Left lung (tissue), 10 donors: Measurements from ENCODE around the gene CAMTA1. TPM values are rescaled to one million over a fixed set of nuclear protein-coding genes. Genes with fewer than 3 reads are reported as not detected.
A peak's percentile ranks its signal among the peaks of the same experiment; 100 is the strongest.

Experiments used
- ATAC-seq: fragments of 200-7000 bp; cut with Tn5 transposase; one replicate; pipeline ENCODE4 v1.9.1; 2020; ENCODE audit warnings: moderate library complexity
- DNase-seq, 4 donors: peaks; one replicate each; pipeline ENCODE4 v3.0.0-alpha.2; 2013 to 2020
- H3K27ac ChIP-seq, 2 donors: fragments of 200-600 bp; sonication (generic) in 1 of 2; one replicate each; pipeline versions ENCODE4 v1.5.0 to v1.8.0; 2020 to 2021
- H3K27me3 ChIP-seq, 2 donors: fragments of 200-600 bp; sonication (generic) in 1 of 2; one replicate each; pipeline versions ENCODE4 v1.5.0 to v1.8.0; 2020 to 2021
- H3K36me3 ChIP-seq, 2 donors: fragments of 200-600 bp; sonication (generic) in 1 of 2; one replicate each; pipeline versions ENCODE4 v1.5.0 to v1.8.0; 2020 to 2021
- H3K4me1 ChIP-seq, 2 donors: fragments of 200-600 bp; one replicate each; pipeline ENCODE4 v1.8.0; 2021
- H3K4me3 ChIP-seq, 2 donors: fragments of 200-600 bp; sonication (generic) in 1 of 2; one replicate each; pipeline versions ENCODE4 v1.5.0 to v1.8.0; 2020 to 2021; ENCODE audit warnings: mild to moderate bottlenecking in 1 of 2
- H3K9me3 ChIP-seq, 2 donors: fragments of 200-600 bp; sonication (generic) in 1 of 2; one replicate each; pipeline versions ENCODE4 v1.5.0 to v1.8.0; 2020 to 2021
- intact Hi-C, 2 donors: fragments of 100-400 bp; cut with DNase I; formaldehyde crosslinking; loops; one replicate each; pipeline versions ENCODE4 v1.11.2 to v1.14.2; 2022
- polyA plus RNA-seq, 6 donors: library from polyadenylated mRNA; unstranded; fragments of 120-200 nt; gene quantifications; one replicate each; pipeline ENCODE4 v1.2.1, GENCODE V29; 2013; ENCODE audit not compliant: insufficient read length in 6 of 6
- total RNA-seq, 2 donors: library from RNA; stranded (reverse); fragmentation: NEBNext Ultra II Directional; extraction: Animal tissue kit (Norgen Biotek cat#: 25700); gene quantifications; one replicate each; pipeline ENCODE4 v1.2.1, GENCODE V29; 2021
- TF ChIP-seq, protein P1 (sequence below), 2 donors: fragments of 200-600 bp; sonication (generic) in 1 of 2; IDR thresholded peaks; one replicate each; pipeline versions ENCODE4 v1.5.0 to v1.8.0; 2021; ENCODE audit warnings: antibody characterized with exemption in 2 of 2
- donor health status: DM: no; HTN: yes; CAD: no.
- donor health status: DM: no; HTN: no; CAD: no.

CAMTA1 gene
- total and polyA plus RNA-seq, 8 donors, result 42.7 to 69.1 (median 49.4) TPM

DNA sequence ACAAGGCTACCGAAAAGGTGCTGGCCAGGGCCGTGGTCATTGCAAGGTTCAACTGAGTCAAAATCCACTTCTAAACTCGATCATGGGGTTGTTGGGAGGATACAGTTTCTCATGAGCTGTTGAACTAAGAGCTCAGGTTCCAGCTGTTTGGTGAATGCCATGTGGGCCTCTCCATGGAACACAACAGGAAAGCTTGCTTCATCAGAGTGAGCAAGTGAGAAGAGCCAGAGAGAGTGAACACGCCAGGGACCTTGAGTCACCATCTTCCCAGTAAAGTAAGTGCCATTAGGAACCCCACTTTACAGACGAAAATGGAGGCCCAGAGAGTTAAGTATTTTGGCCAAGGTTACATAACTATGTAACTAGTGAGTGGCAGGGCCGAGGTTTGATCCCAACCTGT lies 510.7 kb downstream of the CAMTA1 start:
- DNase-seq, result no peak
- Histone ChIP-seq H3K27me3 (peaks cover 0 to 15% of the 10 kb centered on the region in 2 donors), H3K27ac (no peak overlapping the region), H3K4me1 (no peaks in the 10 kb centered on the region), H3K36me3 (no peaks in the 10 kb centered on the region), H3K9me3 (peaks cover 0 to 9% of the 10 kb centered on the region in 2 donors), H3K4me3 (no peak overlapping the region)
- ATAC-seq, result no peak
- intact Hi-C loops, result no loop called here
- TF ChIP-seq, protein P1, sequence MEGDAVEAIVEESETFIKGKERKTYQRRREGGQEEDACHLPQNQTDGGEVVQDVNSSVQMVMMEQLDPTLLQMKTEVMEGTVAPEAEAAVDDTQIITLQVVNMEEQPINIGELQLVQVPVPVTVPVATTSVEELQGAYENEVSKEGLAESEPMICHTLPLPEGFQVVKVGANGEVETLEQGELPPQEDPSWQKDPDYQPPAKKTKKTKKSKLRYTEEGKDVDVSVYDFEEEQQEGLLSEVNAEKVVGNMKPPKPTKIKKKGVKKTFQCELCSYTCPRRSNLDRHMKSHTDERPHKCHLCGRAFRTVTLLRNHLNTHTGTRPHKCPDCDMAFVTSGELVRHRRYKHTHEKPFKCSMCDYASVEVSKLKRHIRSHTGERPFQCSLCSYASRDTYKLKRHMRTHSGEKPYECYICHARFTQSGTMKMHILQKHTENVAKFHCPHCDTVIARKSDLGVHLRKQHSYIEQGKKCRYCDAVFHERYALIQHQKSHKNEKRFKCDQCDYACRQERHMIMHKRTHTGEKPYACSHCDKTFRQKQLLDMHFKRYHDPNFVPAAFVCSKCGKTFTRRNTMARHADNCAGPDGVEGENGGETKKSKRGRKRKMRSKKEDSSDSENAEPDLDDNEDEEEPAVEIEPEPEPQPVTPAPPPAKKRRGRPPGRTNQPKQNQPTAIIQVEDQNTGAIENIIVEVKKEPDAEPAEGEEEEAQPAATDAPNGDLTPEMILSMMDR (IDR thresholded peaks at IDR 0.05), result no peak

DNA sequence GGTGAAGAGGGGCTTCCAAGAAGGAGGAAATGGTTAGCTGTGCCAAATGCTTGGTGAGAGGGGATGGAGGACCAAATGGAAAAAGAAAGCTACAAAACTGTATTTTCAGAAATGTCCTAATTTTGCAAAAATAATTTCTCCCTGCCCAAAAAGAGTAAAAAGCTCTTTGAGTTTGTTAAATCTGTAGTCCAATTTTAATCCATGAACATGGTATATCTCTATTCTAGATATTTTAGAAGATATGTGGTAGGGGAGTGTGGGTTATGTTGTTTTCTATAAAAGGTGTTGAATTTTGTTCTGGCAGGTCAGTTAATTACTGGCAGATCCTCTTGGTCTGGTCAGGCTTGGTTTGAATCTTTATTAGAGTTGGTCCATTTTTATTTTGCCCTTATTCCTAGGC lies 511.7 kb downstream of the CAMTA1 start:
- peaks cover 0 to 15% of the 10 kb centered on the region in 2 donors for H3K27me3 ChIP-seq
- H3K36me3 ChIP-seq, result no peaks in the 10 kb centered on the region
- H3K4me1 ChIP-seq, result no peaks in the 10 kb centered on the region
- TF ChIP-seq, protein P1 (IDR thresholded peaks at IDR 0.05), result no peak
- intact Hi-C loops, result no loop called here
- no peak overlapping the region for H3K27ac ChIP-seq
- H3K4me3 ChIP-seq, result no peak overlapping the region
- ATAC-seq (no peak), DNase-seq (no peak)
- H3K9me3 ChIP-seq, result peaks cover 0 to 9% of the 10 kb centered on the region in 2 donors

DNA sequence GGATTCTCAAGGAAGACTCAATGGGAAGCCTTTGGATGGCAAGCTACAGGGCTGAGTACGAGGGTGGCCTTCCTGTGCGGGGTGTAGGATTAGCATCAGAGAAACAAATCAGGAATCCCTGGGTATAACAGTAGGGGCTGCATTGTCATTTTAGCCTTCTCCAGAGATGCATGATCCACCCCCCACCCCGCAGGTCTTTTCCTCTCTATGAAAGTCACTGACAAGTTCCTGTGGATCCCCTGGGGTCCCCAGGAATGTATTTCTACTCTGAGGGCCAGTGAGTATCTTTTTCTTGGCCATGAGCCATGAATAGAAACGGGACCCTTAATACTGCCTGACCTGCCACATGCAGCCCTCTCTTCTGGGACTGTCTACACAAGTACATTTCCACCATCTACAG lies 512.9 kb downstream of the CAMTA1 start:
- Histone ChIP-seq H3K36me3 (no peaks in the 10 kb centered on the region), H3K9me3 (peaks cover 0 to 9% of the 10 kb centered on the region in 2 donors), H3K27me3 (peaks cover 0 to 12% of the 10 kb centered on the region in 2 donors), H3K27ac (peak overlapping the region in 1 of 2 donors; percentile 77), H3K4me1 (no peaks in the 10 kb centered on the region), H3K4me3 (no peak overlapping the region)
- no peak for ATAC-seq
- TF ChIP-seq, protein P1 (IDR thresholded peaks at IDR 0.05), result no peak
- intact Hi-C loops, result no loop called here
- DNase-seq, result no peak

DNA sequence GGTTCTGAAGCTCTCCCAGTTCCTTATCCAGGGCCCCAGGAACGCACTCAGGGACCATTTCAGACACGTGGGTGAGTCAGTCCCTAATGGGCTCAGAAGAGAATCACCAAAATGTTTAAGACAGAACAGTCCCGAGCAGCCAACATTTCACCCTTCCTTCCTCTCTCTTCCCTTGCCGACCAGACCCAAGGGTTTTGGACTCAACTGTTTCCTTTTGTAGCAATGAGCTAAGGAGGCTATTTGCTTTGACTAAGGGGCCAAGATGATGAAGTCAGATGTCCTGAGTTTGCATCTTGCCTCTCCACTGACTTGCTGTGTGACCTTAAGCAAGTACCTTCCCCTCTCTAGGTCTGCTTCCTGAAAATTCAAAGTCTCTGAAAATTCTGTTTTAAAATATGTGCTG lies 513.5 kb downstream of the CAMTA1 start:
- DNase-seq (no peak), ATAC-seq (peak; percentile 18)
- Histone ChIP-seq H3K27ac (peak overlapping the region; percentile 50 to 77), H3K4me1 (no peaks in the 10 kb centered on the region), H3K27me3 (peaks cover 0 to 14% of the 10 kb centered on the region in 2 donors), H3K36me3 (no peaks in the 10 kb centered on the region), H3K4me3 (no peak overlapping the region), H3K9me3 (peaks cover 0 to 9% of the 10 kb centered on the region in 2 donors)
- TF ChIP-seq, protein P1 (IDR thresholded peaks at IDR 0.05), result no peak
- intact Hi-C loops, result no loop called here

DNA sequence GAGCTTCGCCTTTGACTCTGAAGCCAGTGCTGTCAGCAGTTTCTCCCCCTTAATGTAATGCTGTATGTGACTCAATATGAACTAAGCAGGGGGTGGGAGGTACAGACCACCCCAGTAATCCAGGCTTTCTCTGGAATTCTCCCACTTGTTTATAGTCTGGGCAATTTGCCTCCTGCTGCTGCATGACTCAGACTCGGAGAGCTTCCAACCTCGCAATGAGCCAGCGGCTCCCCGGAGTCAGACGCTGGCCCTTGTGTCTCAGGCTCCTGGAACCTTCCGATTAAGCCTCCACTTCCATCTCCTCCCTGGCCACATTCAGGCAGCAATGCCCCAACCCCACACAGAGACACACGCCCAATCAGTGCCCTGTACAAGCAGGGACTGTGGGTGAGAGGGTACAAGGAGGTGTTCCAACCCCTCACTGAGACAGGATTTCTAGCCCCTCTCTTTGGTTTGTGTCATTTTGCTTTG lies 514.1 kb downstream of the CAMTA1 start:
- TF ChIP-seq, protein P1 (IDR thresholded peaks at IDR 0.05), result no peak
- DNase-seq (peak in 3 of 4 donors; percentile 54 to 92 (median 88)), ATAC-seq (peak; percentile 86)
- H3K9me3 ChIP-seq, result peaks cover 0 to 9% of the 10 kb centered on the region in 2 donors
- H3K36me3 ChIP-seq, result no peaks in the 10 kb centered on the region
- intact Hi-C loops, result no loop called here
- no peak overlapping the region for H3K4me3 ChIP-seq
- peaks cover 0 to 14% of the 10 kb centered on the region in 2 donors for H3K27me3 ChIP-seq
- peak overlapping the region in 1 of 2 donors; percentile 77 for H3K27ac ChIP-seq
- H3K4me1 ChIP-seq, result no peaks in the 10 kb centered on the region
